Activated CD8-positive, alpha-beta memory T cell treated with anti-CD3 and anti-CD28 coated beads, Interleukin-2, amount 50 U/mL, for 1 hour (primary cell): Measurements from ENCODE around the gene FMNL2.

ENCODE experiments used
- DNase-seq: peaks from one replicate; pipeline ENCODE4 v3.0.0-alpha.2; 2020; ENCODE audit errors: extremely low read depth

Gene FMNL2

DNA sequence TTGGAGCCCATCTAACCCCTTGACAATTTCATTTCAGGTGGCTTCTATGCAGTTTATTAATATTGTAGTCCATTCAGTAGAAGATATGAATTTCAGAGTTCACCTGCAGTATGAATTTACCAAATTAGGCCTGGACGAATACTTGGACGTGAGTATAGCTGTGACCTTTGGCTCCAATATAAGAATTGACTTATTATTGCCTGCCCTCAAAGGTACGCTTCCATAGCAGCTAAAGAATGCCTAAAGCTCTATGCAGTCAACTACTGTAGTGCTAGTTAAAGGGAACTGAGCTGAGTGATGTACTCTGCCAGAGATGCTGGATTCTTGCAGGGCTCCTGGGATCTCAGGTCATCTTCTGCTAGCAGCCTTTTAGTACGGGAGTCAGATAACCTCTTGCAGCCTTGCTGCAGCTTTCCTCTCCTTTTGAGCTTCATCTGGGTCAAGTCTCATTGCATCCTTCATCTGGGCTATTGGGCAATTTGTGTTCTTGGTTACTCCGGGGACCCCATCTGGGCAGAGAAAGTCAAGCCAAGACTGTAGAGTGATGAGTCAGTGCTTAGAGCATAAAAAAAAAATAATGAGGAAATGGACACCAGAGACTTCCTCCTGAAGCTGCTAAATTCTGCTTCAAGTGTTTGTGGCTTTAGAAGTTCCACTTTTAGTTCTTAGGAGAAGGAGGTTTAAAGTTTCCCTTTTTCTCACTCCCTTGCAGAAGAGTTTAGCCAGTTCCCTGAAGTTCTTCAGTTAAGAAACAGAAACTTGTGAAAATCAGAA lies 276.7 kb downstream of the FMNL2 start:
- no peak for DNase-seq

DNA sequence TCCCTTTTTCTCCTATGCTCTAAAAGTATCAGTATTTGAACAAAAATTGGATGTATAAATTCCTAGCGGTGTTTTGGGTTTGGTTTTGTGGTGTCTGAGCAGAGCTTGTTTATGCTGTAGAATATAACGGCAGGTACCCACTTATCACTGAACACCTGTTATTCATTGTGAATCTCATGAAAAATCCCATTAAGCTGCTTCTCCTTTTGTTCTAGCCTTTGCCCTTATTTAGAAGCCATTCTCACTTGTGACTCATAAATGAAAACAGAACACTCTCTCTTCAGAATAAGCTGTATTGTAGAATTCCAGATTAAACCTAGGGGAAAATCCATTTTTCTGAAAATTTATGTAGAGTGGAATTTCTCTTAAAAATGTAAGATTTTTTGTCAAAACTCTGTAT lies 278.3 kb downstream of the FMNL2 start:
- no peak for DNase-seq

DNA sequence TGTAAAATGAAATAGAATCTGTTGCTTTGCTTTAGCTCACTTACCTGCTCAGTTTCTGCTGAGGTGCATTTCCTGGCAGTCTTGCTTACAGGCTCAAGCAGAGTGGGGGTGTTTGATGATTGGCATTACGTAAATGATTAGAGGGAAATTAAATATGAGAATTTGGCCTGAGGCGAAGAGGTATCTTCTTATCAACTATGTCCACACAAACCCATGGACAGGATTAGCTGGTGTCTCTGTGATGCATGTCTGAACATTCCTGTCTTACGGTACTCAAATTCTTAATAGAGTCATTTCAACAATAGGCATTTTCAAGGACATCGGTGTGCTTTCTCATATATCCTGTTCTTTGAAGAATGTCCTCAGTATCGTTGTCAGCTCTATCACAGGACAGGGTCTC lies 280.2 kb downstream of the FMNL2 start:
- DNase-seq, result no peak

DNA sequence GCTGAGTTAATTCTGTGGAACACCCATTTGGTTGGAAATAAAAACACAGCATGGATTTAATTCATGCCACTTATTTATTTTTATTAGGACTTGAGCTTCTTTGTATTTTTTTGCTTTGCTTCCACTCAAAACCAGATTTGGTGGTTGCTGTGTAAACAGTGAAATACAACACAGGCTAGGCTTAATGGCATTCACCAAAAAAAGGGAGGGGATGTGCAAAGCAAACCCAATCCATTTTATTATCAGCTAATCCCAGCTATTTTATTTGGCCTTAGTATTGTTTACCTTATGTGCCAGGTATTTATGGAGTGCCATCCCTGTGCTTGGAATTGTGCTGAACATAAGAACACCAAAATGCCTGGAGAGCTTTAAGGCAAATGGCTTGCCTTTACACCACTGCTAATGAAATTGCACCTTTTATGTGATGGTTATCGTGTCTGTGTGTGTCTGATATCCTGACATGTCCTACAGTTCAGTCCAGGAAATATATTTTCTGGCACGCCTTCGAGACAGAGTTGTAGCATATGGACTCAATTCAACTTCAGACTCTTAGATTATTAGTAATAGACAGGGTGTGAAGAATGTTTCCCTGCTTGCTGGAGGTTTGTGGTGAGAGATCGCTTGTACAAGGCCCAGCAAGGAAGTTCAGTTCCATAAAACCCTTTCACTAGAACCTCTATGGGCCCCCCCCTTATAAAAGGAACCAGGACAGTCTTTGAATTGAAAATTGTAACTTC lies 282.6 kb downstream of the FMNL2 start:
- DNase-seq, result no peak

DNA sequence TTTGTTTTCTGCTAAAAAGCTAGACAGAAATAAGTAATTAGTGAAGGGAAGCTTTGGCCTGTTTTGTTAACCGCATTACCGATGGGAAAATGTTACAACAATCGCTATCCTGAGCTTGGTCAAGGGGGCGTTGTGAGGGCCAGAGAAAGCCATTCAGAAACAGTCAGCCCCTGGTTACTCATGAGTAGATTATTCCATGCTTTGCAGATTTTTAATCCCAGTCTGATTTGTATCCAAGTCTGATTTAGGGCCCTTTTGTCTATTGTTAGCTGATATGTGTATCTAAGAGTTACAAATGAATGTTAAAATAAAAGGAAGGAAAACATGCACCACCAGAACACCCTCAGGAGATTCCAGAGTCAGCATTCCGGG lies 283.2 kb downstream of the FMNL2 start:
- DNase-seq, result no peak

DNA sequence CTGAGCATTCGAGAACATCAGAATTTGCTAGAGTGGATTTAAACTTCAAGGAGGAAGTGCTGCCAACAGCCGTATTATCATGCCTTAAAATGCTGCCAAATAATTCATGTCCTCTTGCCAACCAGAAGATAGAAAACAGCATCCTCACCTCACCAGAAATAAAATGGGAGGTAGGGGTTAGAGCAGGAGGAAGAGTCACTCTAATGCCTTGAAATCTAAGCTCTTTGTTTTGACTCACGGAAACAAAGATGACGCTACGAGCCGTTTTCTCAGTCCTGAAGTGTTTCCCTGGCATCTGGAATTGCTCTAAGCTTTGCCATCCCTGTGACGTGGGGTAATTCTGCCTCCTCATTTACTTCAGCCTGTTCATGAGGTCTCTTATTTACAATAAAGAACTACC lies 285.2 kb downstream of the FMNL2 start:
- no peak for DNase-seq

DNA sequence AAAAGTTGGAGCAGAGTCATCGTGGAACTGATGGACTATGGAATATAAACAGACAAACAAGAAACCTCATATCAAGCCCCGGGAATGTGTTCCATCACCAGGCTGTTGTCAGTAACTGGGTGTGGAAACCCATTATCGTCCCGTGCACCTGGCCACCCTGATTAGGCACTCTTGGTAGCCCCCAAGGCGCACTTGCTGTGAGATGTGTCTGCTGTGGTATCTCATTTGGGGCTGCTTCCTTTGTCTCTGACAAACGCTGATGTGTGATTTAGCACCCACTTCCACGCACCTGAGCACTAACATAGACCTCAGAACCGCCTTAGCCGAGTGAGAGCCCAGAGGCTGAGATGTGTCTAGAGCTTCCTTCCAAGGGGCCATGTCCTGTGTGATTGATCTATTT lies 286.0 kb downstream of the FMNL2 start:
- DNase-seq, result no peak

DNA sequence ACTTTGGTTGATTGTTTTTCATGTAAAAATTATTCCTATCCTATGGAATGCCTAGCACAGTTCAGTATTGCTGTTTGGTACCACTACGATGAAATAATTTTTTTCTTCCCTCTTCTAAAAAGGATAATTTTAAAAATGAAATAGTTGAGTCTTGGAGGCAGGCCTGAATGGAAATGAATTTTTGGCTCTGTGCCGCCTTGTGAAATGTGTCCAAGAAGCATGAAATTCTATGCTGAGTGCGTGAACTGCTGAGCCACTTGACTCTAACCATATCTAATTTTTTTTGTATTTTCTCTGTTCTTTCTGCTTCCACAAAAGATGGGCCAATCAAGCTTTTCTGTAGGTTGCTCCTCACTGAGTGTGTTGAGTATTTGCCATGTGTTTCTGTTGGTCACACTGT lies 287.2 kb downstream of the FMNL2 start:
- no peak for DNase-seq

DNA sequence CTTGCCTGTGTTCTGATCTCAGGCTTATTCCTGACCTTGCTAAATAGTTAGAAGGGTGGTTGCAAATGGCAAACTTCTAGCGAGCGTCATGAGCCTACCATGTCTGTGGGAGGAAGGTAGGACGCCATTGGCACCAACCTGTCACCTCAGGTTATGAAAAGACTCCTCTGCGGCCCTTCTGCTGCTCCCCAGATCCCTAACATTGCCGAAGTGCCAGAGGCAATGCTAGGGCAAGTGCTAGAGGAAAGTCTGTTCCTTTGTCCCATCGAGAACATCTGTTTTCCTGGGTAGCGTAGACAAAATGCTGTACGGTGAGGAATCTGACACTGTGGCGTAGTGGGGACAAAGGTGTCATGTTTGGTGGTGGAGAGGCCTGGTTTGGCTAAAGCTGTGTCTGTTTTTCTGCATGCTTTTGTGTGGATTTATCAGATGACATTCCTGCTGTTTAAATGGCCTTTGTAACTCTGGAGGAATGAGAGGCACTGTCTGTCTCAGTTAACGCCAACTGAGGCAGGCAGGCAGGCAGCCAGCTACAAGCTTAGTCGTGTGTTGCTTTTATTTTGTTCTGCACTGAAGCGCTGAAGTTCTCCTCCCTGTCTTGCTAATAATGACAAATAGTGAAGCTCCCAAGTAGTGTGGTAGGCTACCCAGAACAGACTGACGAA lies 288.2 kb downstream of the FMNL2 start:
- DNase-seq, result no peak

DNA sequence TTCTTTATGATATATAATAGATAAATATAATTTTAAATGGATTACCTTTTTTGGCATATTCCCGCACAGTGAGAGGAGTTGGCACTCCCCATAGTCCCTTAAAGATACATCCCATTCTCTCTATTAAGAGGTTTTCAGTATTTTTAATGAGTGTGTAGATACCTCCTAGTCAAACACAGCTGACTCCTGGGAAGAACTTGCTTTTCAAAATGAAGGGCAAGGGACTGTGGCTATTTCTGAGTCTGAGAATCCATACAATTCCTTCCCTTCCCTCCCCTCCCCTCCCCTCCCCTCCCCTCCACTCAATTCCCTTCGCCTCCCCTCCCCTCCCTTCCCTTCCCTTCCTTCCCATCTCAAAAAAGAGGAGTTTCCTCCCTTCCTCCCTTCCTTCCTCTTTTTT lies 288.8 kb downstream of the FMNL2 start:
- DNase-seq, result no peak

DNA sequence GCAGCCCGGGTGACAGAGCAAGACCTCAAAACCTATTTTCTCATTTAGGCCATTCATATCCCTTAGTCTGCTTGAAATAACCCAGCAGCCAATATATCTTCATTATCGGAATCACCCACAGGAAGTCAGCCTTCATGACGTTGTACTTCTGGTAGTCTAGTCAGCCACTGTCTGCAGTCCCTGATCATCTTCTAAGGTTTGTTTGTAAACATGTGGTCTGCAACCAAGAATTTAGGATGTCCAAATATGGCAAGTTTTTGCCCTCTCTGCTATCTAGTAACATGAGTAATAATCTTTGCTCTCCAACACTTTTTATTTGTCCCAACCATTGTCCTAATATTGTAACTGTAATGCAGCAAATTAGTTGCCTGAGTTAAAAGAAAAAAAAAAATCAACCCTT lies 289.8 kb downstream of the FMNL2 start:
- DNase-seq, result no peak

DNA sequence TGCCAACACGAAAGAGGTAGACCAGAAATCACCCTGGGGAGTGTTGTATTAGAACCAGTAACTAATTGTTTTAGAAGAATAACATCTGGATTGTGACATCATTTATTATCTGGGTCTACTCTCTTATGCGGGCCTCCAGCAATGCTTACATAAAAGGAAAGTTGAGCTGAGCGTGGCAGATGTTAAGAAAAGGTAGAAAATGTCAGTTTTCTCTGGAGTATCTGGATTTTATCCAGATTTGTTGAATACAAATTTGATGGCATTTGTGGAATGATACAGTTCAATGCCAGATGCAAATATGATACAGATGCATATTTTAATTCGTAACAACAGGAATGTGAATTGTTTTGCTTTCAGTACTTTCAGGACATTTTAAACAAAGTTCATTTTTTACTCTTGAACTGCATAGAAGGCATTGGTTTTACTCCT lies 292.0 kb downstream of the FMNL2 start:
- no peak for DNase-seq

DNA sequence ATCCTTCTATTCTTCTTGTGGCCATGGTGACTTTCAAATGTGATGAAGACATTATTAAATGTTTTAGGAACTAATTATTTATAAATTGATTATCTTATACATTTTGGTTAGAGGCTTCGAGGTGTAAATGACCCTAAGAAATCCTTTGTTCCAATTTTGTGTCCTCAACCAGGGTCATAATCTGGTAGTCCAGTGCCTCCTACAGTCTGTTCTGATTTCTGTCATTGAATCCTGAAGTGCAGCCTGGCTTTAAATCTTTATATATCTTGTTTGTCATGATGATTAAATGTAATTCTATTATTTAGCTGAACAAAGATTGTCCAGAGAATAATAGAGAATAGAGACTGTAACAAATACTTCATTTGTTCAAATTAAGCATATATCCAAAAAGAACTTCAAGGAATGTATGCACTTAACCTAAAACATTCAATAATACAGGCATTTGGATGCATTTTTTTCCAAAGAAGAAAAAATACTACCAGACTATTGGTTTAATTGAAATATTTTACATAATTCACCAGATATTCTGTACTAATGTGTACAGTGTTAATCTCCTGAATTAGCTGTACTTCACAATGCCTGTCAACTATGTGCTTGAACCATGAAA lies 292.5 kb downstream of the FMNL2 start:
- no peak for DNase-seq

DNA sequence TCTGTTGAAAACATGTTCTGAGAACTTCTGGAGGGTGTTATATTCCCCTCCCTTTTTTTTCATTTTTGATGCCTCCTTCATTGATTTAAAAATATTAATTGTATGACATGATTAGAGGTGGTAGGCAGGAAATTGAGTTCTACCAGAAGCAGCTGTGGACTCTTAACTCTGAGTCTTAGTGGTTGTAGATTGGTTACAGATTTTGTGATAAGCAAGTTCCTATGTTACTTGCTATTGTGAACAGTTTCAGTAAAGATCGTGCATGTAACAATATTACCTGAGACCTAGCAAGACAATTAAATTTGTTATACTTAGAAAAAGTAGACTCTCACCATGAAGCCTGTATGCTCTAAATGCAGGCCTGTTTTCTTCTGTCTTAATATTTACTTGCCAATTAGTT lies 294.2 kb downstream of the FMNL2 start:
- no peak for DNase-seq

DNA sequence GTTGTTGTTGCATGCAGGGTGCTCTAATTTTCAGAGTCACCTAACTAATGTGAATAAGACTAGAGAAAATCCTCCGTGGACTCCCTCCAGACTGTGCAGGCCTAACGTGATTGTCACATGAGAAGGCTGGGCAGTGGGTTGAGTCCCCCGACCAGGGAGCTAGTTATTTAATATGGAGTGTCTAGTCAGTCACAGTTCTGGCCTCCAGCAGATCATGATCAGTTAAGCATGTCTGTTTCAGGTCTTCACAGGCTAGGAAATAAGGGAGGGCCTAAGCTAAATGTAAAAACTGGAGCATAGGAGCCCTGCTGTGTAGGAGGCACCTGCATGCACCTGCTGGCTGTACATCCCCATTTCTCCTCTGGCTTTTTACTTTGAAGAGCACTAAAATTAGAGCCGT lies 295.5 kb downstream of the FMNL2 start:
- no peak for DNase-seq

DNA sequence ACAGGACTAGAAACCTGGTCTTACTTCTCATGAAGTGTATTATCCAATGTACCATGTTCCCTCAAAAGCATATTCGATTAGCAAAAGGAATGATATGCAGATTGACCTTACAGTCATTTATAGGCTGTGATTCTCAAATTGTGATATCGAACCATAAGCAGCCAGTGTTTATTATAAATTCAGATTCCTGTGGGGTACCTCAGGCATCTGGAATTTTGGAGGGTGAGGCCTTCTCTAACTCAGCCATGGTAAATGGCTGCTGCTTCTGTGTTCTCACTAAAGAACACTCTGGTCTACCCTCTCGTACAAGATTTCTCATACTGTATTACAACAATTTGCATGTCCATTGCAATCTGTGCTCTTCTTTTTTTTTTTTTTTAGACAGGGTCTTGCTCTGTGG lies 297.8 kb downstream of the FMNL2 start:
- no peak for DNase-seq

DNA sequence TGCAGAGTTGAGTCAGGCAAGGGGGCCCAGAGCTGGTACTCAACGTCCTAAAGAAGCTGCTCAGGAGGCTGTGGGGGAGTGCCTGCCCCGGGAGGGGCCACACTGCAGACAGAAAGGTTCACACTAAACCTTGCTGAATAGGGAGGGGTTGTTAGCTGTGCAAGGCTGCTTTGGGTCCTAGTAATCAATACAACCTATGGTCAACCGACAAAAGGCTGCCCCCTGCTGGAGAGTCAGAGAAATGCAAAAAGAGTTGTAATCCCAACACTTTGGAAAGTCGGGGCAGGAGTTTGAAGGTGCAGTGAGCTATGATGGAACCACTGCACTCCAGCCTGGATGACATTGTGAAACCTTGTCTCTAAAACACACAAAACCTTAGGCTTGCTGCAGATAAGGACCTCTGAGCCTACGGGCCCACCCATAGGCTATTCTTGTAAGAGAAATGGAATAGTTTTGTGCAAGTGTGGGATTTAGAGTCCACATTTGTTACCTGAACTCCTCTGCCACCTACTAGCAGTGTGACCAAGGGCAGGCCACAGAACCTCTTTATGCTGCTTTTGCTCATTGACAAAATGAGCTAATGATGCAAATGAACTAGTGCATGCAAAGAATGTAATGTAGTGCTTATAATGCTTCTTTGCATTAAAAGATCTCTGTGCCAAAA lies 300.8 kb downstream of the FMNL2 start:
- DNase-seq, result peak; percentile 12

DNA sequence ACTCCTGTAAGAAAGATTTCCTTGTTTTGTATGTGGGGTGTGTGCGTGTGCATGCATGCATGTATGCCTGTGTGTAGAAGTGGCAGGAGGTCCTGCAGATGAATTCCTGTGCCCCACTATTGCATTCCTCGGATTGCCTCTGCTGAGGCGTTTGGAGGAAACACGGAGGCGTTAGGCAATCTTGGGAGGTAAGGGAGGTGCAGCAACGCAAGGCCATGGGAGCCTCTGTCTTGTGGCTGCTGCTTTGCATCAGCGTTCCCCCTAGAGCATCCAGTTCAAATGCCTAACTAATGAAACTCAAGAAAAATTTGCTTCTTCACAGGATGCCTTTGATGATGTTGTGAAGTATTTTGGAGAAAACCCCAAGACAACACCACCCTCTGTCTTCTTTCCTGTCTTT lies 302.3 kb downstream of the FMNL2 start:
- DNase-seq, result no peak

DNA sequence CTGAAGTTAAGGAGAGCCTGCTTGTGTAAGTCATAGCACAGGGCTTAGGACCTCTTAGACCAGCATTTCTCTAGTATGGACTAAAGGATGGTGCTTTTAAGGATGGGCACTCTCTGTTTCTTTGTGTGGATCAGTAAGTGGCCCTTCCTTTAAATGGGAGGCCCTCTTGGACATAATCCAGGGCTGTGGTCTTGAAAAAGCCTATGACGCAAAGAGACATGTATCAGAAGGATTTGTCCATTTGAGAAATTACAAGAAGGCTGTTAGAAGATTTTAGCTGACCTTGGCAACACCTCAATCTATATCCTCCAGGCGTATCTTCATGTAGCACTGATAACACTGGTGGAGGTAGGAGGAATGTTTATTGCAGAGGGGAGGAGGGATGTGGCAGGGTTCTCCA lies 303.1 kb downstream of the FMNL2 start:
- DNase-seq, result no peak

DNA sequence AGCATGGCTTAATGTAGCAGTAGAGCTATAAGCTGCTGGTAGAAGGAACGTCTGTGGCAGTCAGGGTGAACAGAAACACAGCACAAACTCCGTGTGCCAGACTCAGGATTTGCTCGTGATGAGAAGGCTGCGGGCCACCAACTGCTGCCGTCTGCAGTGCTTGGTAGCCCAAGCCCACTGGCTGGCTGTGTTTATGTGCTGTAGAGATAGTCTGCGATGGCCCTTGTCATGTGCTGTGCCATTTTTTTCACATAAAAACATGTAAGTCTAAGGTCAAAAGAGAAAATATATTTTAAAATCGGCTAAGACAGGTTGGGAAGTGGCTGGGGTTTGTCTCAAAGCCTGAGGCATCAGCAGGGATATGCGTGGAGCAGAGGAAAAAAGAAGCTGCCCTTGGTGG lies 303.6 kb downstream of the FMNL2 start:
- no peak for DNase-seq

DNA sequence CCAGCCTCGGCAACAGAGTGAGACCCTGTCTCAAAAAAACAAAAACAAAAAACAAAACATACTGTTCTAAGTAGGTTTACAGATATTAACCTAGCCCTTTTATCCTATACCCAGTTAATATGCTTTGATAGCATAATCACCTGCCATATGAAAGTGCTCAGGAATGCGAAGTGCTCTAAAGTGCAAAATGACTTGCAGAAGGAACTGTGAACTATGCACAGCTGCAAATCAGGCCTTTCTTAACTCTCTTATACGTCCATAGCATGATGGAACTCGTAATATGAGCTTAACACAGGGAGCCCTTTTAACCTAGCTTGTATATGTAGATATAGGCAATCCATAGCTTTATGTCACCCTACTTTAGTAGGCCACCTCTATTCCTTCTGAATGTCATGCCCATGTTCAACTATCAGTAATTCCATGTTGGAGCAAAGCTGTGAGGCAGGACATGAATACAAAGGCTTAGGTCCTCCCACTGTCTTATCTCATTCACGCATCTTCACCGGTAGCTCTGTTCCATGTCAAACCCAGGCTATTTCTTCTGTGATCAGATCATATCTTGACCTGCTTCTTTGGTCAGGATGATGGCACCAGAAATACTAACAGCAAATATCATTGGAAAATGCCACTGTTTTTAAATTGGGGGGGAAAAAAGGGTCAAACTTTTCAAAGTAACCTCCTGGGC lies 309.4 kb downstream of the FMNL2 start:
- DNase-seq, result no peak

DNA sequence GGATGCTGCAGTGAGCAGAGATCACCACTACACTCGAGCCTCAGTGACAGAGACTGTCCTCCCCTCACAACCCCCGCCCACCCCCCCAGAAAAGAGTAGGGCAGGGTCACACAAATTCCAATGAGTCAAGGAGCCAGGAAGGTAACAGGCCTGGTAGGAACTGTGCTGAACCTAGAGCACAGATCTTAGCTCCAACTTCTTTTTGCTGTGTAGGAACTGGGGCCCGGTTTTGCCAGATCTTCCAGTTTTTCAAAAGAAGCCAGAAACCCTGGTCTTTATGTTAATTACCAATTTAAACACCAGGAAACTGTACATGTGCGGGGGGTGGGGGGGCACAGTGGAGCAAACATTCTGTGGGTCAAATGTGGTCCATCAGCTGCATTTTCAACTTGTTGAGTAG lies 311.3 kb downstream of the FMNL2 start:
- no peak for DNase-seq
